Kidney epithelial cell (primary cell): ENCODE results near the gene NKX1-1. TPM values are rescaled to one million over a fixed set of nuclear protein-coding genes. Genes with fewer than 3 reads are reported as not detected.

Experiments used
- DNase-seq: peaks from one replicate; pipeline ENCODE4 v3.0.0-alpha.2; 2010; ENCODE audit warnings: low read depth
- H3K27me3 ChIP-seq: 2 replicates; pipeline ENCODE4 v1.6.0; 2011; ENCODE audit warnings: low read length; ENCODE audit not compliant: control insufficient read depth, insufficient read depth
- H3K36me3 ChIP-seq: 2 replicates; pipeline ENCODE4 v1.5.1; 2011; ENCODE audit warnings: low read length; ENCODE audit not compliant: control insufficient read depth, insufficient read depth
- H3K4me3 ChIP-seq: 2 replicates; pipeline ENCODE4 v1.5.1; 2011; ENCODE audit warnings: low read depth, mild to moderate bottlenecking, control low read depth, low read length
- CTCF ChIP-seq: IDR thresholded peaks from 2 replicates; pipeline ENCODE4 v1.5.1; 2011; ENCODE audit warnings: mild to moderate bottlenecking, moderate library complexity, low read length, control low read depth, inconsistent platforms; ENCODE audit not compliant: insufficient read depth, poor library complexity, severe bottlenecking
- total RNA-seq: library from RNA; depleted of rRNA; stranded (reverse); fragments of >200 nt; gene quantifications from 2 replicates; pipeline ENCODE4 v1.2.3, GENCODE V29; 2015

NKX1-1 gene
- total RNA-seq, 1 donor from 2014 or later, result not detected

- TF ChIP-seq CTCF, result no peak
- no peak overlapping the region for H3K4me3 ChIP-seq
- peaks cover 45% of the 10 kb centered on the region for H3K27me3 ChIP-seq
- no peaks in the 10 kb centered on the region for H3K36me3 ChIP-seq
- DNase-seq, result no peak
These were observed 11.5 kb upstream of the NKX1-1 start for GRCh38 chr4:1417522-1418390.

GRCh38 chr4:1416948-1417260 is 10.7 kb upstream of the NKX1-1 start:
- TF ChIP-seq CTCF, result no peak
- peaks cover 53% of the 10 kb centered on the region for H3K27me3 ChIP-seq

GRCh38 chr4:1416051-1416947 is 10.1 kb upstream of the NKX1-1 start:
- TF ChIP-seq CTCF, result no peak
- no peak for DNase-seq
- Histone ChIP-seq H3K27me3 (peaks cover 58% of the 10 kb centered on the region), H3K4me3 (no peak overlapping the region), H3K36me3 (no peaks in the 10 kb centered on the region)

More at GRCh38 chr4:1416948-1417260, 10.7 kb upstream of the NKX1-1 start:
- no peak overlapping the region for H3K4me3 ChIP-seq
- H3K36me3 ChIP-seq, result no peaks in the 10 kb centered on the region
- no peak for DNase-seq

GRCh38 chr4:1415681-1415981 is 9.4 kb upstream of the NKX1-1 start:
- Histone ChIP-seq H3K4me3 (no peak overlapping the region), H3K27me3 (peaks cover 64% of the 10 kb centered on the region)
- DNase-seq, result no peak

More at GRCh38 chr4:1415681-1415981, 9.4 kb upstream of the NKX1-1 start:
- H3K36me3 ChIP-seq, result no peaks in the 10 kb centered on the region
- no peak for TF ChIP-seq CTCF
